GM18499 (cell line): ENCODE results near the gene ROR1.

Source experiments
- ATAC-seq: cut with Tn5 transposase; IDR thresholded peaks from one replicate; pipeline ENCODE4 v1.9.1; 2021; ENCODE audit warnings: moderate number of reproducible peaks; ENCODE audit not compliant: insufficient read depth, unreplicated experiment

The ROR1 gene

DNA sequence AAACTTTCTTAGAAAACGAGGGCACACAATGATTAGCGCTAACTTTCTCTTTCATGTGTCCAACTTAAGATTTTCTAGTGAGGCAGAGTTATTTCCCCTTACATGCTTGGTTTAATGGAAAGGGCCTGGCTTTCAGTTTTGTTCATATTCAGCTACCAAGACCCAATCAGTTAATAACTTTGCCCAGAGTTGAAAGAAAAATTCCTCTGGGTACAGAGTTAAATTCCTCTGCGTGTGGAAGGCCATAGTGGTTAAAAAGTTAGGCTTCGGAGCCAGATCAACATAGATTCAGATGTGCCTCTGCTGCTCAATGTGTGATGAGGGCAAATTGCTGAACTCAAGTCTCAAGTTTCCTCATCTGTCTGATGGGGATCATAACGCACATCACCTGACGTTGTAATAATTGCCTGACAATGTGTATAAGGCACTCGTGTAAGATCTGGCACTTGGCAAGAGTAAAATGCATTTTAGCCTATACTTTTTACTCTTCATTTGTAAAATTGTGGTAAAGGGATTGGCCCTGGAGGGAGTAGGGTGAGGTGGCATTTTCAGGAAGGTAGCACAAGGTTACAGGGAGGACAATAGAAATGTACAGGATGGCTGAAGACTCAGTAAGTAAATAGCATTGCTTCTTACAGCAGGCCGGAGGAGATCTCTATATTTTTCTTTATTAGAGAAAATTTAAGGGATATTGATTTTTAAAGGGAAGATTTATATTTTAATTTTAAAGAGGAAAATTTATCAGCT is 103.4 kb downstream of the ROR1 start:
- no peak for ATAC-seq

DNA sequence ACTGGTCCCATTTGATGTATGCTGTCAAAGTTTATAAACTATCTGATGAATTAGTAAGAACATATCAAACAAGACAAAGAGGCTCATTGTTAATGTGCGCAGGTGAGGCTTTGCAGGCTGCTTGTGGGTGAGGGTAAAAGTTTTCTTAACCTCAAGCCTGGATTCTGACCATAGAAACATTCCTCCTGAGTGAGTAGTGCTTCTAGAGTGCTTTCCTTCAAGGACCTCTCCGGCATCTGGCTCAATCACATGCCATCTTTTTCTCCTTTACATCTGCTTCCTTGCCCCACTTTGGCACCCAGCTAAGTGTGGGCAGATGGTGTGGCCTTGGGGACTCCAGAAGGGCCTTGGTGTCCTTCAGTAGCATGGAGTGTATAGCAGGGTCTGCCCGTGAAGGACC is 104.0 kb downstream of the ROR1 start:
- no peak for ATAC-seq

DNA sequence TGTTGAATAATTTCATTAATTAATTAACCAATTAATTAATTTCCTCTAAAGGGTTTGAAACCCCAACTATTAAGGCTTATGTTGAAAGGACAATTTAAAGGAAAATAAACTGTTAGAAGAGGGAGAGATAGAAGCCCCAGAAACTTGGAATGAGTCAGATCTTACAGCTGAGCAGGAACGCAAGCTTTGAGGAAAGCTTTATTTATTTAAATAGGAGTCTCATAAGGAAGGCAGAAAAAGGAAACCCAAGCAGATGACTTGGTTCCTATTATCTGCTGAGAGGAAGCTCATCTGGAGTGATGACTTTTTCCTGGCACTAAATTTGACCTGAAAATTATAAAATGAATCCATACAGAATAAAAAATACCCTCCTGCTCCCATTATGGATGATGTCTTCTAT is 105.1 kb downstream of the ROR1 start:
- no peak for ATAC-seq

DNA sequence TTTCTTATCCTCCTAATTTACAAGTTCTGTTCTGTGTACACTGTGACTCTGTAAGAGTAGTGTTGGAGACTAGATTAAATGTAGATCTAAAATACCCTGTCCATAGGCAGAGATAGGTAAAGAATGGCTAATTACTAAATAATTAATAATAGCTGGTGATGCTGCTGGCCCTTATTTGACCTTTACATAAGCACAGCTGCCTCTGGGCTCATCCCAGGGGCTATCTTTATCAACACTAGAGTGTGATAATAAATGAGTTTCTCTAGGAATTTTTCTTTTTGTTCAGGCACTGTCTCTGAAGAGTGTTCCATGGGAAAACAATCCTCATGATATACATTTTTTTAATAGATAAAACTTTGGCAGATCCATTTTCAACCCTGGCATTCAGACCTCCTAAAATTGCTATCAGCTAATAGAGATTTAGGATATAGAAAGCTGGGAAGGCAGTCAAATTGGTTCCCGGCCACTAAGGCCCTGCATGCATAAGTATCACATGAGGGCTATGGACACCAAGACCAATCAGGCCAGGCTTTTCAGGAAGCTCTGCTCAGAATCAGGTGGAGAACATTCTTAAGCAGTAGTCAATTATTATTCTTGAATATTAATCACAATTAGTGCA is 107.2 kb downstream of the ROR1 start:
- ATAC-seq: no peak

DNA sequence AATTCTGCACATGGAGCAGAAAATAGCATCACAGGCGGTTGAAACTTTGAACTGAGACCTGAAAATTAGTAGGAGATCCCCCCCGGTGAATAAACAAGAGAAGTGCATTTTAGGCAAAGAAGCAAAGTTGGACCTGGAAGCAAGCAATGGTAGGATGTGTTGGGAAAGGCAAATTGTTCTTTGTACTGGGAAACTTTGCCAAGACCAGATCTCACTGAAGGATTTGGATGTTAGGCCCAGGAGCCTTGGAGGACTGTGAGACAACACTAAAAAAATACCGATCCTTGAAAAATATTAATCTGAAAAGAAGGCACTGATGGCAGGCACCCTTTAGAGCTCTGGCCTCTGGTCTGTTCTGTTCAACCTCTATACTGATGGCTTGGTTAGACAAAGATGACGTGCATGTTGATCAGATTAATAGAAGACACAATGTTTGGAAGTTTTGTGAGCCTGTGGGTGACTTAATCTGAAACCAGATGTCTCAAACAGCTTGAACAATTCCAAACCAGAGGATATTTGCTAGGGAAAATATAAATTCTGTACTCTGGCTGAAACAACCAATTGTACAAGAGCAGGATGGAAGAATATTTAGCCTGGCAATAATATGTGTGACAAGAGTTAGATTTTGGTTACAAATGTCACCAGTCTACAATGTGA is 108.4 kb downstream of the ROR1 start:
- no peak for ATAC-seq

DNA sequence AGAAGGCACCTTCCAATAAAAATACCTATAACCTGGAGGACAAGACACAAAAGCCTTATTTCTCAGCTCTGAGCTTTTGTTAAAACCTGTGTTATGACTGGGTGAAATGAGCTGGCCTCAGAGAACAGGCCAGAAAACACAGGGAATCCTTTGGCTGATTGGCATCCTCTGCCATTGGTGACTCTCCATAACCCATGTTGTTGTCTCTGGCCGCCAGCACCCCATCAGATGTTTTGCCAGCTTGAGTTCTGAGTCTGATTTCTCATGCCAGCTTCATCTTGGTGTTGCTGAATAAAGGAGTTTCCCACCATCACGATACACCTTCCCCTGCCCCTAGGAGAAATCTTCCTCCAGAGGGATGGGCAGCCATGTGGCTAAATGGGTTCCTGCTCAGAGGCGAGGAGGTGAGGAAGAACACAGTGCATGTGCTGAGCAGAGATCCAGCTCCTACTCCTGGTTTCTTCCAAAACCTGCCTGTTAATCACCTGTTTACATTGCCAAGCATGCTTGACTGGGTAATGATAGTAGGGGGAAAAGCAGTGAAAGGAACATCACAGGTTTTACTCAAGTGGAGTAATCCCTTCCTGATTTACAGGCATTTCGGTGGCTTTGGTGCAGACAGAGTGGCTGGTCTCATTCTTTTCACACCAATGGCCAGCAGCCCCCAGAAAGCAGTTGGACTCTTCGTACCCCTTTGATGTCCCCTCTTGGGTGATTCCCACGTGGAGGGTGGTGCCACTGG is 109.8 kb downstream of the ROR1 start:
- ATAC-seq: no peak

DNA sequence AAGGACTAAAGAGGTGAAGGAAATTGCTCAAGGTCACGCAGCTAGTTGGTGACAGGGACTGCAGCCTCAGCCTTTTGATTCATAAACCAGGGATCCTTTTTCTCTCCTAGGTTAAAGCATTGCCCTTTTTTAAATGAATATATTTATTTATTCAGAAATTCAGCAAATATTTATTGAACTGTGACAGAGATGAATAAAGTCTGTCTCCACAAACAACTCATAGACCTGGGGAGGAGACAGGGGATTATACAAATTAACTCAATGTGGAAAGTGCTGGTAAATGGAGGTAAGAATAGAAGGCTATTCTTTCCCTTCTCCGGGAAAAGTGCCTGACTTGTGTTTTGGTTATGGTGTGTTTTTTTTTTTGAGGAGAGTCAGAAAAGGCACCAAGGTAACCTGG is 110.7 kb downstream of the ROR1 start:
- ATAC-seq: no peak

DNA sequence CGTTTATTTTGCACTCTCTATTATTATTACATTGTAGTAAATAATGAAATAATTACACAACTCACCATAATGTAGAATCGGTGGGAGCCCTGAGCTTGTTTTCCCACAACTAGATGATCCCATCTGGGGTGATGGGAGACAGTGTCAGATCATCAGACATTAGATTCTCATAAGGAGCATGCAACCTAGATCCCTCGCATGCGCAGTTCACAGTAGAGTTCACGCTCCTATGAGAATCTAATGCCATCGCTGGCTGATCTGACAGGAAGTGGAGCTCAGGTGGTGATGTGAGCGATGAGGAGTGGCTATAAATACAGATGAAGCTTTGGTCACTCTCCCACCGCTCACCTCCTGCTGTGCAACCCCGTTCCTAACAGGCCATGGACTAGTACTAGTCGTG is 112.1 kb downstream of the ROR1 start:
- no peak for ATAC-seq

DNA sequence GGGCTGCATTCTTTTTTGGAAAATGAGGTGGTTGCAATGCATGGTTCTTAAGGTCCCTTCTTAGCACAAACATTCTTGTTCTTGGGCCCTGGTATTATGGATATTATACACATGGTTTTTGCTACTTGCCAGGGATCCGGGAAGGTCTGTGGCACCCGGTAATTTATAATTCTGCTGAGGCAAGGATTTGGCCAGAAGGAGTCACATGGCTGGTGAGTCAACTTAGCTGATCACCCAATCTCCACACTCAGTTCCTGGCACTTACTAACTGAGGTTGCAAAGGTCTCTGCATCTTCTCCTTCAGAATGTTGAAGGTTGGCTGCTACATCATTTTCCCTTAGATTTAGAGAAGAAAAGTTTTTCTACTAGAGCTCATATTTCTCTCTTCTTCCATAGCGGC is 112.5 kb downstream of the ROR1 start:
- no peak for ATAC-seq

DNA sequence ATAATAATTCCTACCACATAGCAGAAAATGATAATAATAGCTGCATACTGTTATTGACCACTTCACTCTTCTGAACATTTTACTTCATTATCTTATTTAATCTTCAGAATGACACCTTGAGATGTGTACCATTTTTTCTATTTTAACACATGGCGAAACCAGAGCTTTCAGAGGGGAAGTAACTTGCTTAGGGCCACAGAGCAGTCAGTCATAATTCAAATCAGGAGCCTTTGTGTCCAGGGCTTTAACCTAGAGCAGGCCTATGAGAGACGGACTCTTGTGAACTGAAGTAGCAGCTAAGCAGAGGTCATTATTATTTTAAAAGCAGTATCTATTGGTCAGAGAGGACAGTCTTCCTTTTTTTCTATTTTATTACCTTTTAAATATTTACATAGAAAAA is 114.0 kb downstream of the ROR1 start:
- no peak for ATAC-seq

DNA sequence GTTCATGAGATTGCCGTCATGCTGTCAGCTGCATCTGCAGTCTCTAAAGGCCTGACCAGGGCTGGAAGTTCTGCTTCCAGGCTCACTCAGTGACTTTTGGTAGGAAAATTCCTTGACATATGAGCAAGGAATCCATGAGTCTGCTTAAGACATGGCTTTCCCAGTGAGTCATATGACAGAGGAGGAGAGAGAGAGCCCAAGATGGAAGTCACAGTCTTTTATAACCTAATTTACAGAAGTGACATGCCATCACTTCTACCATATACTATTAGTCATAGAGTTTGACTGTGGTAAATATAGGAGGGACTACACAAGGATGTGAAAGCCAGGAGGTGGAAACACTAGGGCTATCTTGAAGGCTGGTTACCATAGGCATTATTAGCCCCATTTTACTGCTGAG is 115.2 kb downstream of the ROR1 start:
- ATAC-seq: no peak

DNA sequence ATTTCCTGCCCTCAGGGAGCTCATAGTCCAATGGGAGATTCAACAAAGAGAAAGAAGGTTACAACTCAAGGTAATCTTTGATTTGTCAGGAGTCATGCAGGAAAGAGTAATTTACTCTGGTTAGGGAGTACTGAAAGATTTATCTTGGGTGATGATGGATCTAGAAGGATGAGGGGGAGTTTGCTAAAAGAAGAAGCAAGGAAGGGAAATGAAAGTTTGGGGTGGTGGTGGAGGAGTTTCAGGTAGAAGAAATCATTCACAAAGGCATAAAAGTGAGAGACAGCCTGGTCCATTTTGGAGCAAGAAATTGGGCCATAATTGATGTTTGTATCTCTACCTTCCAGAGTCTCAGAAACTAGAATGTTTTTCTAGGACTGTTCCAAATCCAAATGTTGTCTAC is 116.7 kb downstream of the ROR1 start:
- ATAC-seq: no peak

DNA sequence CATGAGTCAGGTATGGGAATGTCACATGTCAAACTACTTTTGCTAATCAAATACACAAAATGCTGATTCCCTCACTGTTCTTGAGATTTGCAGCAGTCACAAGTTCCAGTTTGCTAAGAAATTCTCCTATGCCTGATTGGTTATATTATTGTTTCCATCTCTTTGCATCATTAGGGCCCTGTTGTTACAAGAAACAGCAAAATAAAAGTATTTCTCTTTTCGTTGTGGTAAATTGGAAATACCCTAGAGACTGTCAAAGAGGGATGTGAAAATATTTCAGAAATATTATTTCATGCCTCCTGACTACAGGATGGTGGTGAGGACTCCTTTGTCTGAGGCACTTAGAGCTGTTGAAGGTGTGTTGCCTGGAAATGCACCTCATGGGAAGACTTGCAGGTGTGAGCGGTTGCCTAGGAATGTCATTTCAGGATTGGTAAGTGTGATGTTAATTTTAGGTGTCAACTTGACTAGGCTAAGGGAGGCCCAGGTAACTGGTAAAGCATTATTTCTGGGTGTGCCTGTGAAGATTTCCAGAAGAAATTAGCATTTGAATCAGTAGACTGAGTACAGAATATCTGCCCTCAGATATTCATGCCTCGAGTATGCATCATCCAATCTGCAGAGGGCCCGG is 117.4 kb downstream of the ROR1 start:
- ATAC-seq: no peak

DNA sequence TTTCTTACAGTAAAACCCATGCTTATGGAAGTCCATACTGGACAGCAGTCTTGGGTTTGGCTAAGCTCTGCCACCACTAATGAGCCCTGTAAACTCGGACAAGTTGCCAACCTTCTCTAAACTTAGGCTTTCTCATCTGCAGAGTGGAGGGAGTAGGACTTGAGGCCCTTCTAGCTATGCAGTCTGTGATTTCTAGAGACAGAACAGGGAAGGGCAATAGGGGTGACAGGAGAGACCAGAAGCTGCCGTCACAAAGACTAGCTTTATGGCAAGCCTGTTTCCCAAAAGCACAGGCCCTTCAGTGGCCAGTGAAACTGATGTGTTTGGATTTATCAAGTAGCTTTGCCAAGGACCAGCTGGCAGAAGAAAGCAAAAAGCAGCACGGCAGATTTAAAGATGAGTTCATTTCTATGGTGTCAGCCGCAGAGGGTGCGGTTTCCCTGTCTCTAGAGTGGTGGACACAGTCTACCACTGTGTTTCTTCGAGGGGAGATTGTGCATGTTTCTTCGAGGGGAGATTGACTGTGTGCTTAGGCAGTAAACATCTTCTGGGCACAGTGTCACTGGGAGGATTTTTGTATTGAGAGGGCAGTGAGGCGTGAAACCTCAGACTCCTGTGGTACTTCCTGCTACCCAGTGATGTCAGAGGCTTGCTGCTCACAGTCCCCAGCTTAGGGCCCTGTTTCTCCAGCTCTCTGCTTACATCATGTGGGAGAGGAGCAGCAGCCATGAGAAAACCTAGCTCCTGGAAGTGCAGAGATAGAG is 119.0 kb downstream of the ROR1 start:
- ATAC-seq: peak; percentile 97

DNA sequence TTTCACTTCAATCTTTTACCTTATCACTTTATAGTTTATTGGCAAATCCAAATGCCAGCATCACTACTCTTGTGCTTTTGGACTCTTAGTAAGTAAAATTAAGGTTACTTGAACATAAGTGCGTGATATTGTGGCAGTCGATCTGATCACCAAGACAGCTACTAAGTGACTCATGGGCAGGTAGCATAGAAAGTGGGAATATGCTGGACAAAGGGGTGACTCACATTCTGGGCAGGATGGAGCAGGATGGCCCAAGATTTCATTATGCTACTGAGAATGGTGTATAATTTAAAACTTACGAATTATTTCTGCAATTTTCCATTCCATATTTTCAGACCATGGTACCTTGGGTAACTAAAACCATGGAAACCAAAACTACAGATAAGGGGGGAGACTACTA is 120.2 kb downstream of the ROR1 start:
- no peak for ATAC-seq

DNA sequence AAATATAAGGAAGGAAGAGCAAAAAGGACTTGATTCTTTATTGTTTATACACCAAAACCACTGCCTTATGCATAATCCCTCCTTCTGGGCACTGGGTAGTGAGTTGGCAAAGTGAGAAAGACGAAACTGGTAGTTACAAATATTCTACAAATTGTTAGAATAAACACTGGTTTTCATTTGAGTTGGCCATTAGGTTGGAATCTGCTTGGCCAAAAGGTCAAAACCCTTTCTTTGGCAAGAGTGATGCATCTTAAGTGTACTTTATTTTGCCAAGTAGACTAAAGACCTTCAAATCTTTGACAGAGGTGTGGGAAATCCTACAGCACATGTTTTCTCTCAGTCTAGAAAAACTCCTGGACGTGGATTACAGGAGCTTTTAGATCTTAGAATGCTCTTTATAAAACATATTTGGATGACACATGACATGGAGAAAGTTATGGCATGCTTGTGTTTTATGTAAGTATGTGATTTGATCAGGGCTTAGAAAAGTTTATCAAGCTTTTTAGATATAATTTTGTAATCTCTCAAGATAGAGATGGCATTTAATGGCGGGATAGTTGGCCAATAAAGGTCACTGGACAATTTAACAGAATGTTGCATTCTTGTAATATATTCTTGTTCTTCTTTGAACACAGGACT is 120.9 kb downstream of the ROR1 start:
- no peak for ATAC-seq

DNA sequence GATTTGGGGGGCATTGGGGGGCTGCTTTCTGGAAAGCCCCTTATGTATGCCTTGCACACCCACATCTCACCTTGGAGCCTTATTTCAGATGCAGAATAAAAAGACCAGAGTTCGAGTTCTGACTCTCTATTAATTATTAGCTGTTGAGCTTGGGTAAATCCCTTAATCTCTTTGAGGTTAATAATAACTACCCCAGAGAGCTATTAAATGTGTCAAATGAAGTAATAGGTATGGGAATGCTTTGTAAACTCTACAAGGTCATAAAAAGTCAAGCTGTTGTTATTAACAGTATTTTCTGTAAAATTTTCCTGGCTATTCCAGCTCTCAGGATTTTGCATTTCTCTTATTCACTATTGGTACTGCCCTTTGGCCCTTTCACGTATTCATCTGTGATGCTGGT is 122.9 kb downstream of the ROR1 start:
- no peak for ATAC-seq

DNA sequence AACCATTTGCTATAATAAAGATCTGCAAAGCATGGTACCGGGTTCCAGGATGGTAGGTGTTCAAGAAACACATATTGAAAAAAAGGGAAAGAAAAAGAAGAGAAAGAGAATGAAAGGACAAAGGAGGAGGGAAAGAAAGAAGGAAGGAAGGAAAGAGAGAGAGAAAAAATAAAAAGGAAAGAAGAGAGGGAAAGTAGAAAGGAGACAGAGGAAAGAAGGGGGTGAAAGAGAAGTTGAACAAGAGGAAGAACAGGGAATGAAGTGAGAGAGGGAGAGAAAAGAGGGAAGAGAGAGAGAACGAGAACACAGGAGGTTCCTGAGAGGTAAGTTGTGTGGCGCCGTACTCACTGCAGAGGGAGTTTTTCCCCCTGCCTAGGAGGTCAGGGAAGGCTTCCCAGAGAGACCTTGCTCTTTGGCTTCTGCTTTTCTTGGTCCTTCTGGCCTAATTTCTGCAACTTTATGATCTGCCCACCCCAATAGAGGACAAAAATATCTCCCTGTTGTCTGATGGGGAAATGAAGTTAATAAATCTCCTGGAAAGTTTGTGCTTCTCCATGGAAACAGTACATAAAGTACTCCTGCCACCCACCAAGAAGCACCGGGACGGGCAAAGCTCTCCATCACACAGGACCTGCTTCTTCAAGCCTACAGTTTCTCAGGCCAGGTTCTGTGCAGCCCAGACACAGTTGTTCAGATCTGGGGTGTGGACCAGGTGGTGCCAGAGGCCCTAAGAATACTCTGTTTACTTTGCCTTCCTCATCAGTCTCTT is 124.8 kb downstream of the ROR1 start:
- no peak for ATAC-seq

DNA sequence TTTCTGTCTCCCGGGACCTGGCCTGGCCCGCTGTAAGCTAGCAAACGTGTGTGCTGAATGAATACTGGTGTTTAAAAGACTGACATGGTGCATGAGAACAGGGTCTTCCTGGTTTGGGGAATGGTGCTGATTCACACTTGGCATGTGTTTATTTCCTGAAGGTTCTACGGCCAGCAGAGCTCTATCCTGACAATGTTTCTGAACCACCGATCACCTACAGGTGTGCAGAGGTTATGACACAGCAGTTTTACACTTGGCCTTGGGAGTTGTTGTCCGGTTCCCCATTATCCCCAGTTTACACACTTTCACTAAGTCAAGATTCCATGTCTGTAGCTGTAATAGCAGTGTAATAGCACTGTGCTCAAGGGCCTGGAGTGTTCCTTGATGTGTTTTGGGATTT is 127.3 kb downstream of the ROR1 start:
- ATAC-seq: no peak
